B cell (primary cell): Measurements from ENCODE around the gene TDRD9. TPM values are rescaled to one million over a fixed set of nuclear protein-coding genes. Genes with fewer than 3 reads are reported as not detected.

Experiments used
- ATAC-seq: fragments of 200-7000 bp; cut with Tn5 transposase; one replicate; pipeline ENCODE4 v1.10.0; 2021; ENCODE audit warnings: low read depth, mild to moderate bottlenecking, moderate number of reproducible peaks, moderate library complexity
- CTCF ChIA-PET: fragments of 350-600 bp; sonication (Branson Sonifier 250); formaldehyde crosslinking; loops from one replicate; lab custom pipeline; 2021; ENCODE audit warnings: antibody characterized with exemption, inconsistent platforms; lab: Charles Lee
- POLR2A ChIA-PET: fragments of 350-600 bp; sonication (Branson Sonifier 250); formaldehyde crosslinking; loops from one replicate; lab custom pipeline; 2021; ENCODE audit warnings: antibody characterized with exemption; lab: Charles Lee
- DNase-seq: peaks from one replicate; pipeline ENCODE4 v3.0.0; 2013
- H2AFZ ChIP-seq: 2 replicates; pipeline ENCODE4 v1.6.1; 2012; ENCODE audit warnings: mild to moderate bottlenecking, low read depth, low read length; ENCODE audit not compliant: insufficient read depth, poor library complexity, severe bottlenecking
- H3K27ac ChIP-seq, 2 donors: 1 replicate in 1 of 2; 2 replicates in 1 of 2; pipeline ENCODE4 v1.5.1; 2012 to 2013; ENCODE audit warnings: low read length in 2 of 2, mild to moderate bottlenecking in 2 of 2, moderate library complexity in 1 of 2
- H3K27me3 ChIP-seq, 4 experiments: fragments of 200-600 bp in 1 of 4; sonication (generic) in 1 of 4; replicated peaks in 1 of 4; 1 replicate in 2 of 4; 2 replicates in 2 of 4; pipeline versions ENCODE4 v1.6.1 to v1.7.0; 2013 to 2016; ENCODE audit warnings: low read length in 3 of 4, mild to moderate bottlenecking in 2 of 4, mixed read lengths in 1 of 4, moderate library complexity in 1 of 4; ENCODE audit not compliant: insufficient read depth in 4 of 4, control insufficient read depth in 3 of 4; ENCODE audit errors: control extremely low read depth in 1 of 4
- H3K36me3 ChIP-seq, 2 experiments: replicated peaks in 1 of 2; 1 replicate in 1 of 2; 2 replicates in 1 of 2; pipeline versions ENCODE4 v1.6.1 to v1.7.1; 2013; ENCODE audit warnings: low read length in 1 of 2; ENCODE audit not compliant: insufficient read depth in 2 of 2, control insufficient read depth in 1 of 2; ENCODE audit errors: control extremely low read depth in 1 of 2, extremely low read depth in 1 of 2
- H3K4me1 ChIP-seq, 2 donors: fragments of 200-600 bp in 1 of 2; sonication (generic) in 1 of 2; 1 replicate in 1 of 2; 2 replicates in 1 of 2; pipeline versions ENCODE4 v1.5.1 to v1.6.1; 2013 to 2017; ENCODE audit warnings: low read length in 2 of 2; ENCODE audit not compliant: control insufficient read depth in 2 of 2, insufficient read depth in 2 of 2
- H3K4me2 ChIP-seq: replicated peaks from 2 replicates; pipeline ENCODE3; 2012; ENCODE audit warnings: mild to moderate bottlenecking, low read depth, low read length; ENCODE audit not compliant: poor library complexity, severe bottlenecking
- H3K4me3 ChIP-seq, 5 experiments: fragments of 200-600 bp in 1 of 5; sonication (generic) in 1 of 5; 1 replicate in 3 of 5; 2 replicates in 2 of 5; pipeline versions ENCODE4 v1.5.1 to v1.7.0; 2011 to 2016; ENCODE audit warnings: low read length in 4 of 5, mild to moderate bottlenecking in 4 of 5, low read depth in 2 of 5, control low read depth in 1 of 5, moderate library complexity in 1 of 5; ENCODE audit not compliant: insufficient read depth in 1 of 5; ENCODE audit errors: control extremely low read depth in 1 of 5, extremely low read depth in 1 of 5
- H3K79me2 ChIP-seq: fragments of 200-600 bp; sonication (generic); one replicate; pipeline ENCODE4 v1.6.0; 2016; ENCODE audit warnings: low read length; ENCODE audit not compliant: control insufficient read depth, insufficient read depth
- H3K9ac ChIP-seq: fragments of 200-600 bp; sonication (generic); 2 replicates; pipeline ENCODE4 v1.6.1; 2017; ENCODE audit warnings: mild to moderate bottlenecking, low read length, moderate library complexity
- H3K9me3 ChIP-seq, 3 donors: one replicate each; pipeline versions ENCODE4 v1.6.1 to v1.7.1; 2013; ENCODE audit warnings: low read length in 2 of 3; ENCODE audit not compliant: control insufficient read depth in 2 of 3, insufficient read depth in 1 of 3; ENCODE audit errors: control extremely low read depth in 1 of 3
- H4K20me1 ChIP-seq: 2 replicates; pipeline ENCODE4 v1.6.0; 2012; ENCODE audit warnings: mild to moderate bottlenecking, low read length; ENCODE audit not compliant: insufficient read depth, control insufficient read depth, poor library complexity, severe bottlenecking
- H3K27ac Mint-ChIP-seq: one replicate; pipeline ENCODE4 v1.8.0; 2021; ENCODE audit warnings: mixed read lengths
- H3K27me3 Mint-ChIP-seq: one replicate; pipeline ENCODE4 v1.8.0; 2021; ENCODE audit warnings: mixed read lengths
- H3K4me1 Mint-ChIP-seq: one replicate; pipeline ENCODE4 v1.8.0; 2021; ENCODE audit warnings: mixed read lengths
- H3K4me3 Mint-ChIP-seq: one replicate; pipeline ENCODE4 v1.8.0; 2021; ENCODE audit warnings: mixed read lengths
- H3K9me3 Mint-ChIP-seq: one replicate; pipeline ENCODE4 v1.8.0; 2022; ENCODE audit warnings: mixed read lengths; ENCODE audit not compliant: insufficient read depth
- CTCF ChIP-seq: fragments of 200-600 bp; IDR thresholded peaks from one replicate; pipeline ENCODE4 v1.8.0; 2022; ENCODE audit warnings: antibody characterized with exemption, mild to moderate bottlenecking
- EZH2 ChIP-seq: IDR thresholded peaks from 2 replicates; pipeline ENCODE4 v1.6.1; 2012; ENCODE audit warnings: borderline replicate concordance, low read depth, mild to moderate bottlenecking, moderate library complexity, low read length; ENCODE audit not compliant: insufficient read depth, poor library complexity, severe bottlenecking
- WGBS: methylation state at CpG from one replicate; pipeline ENCODE4 v1.1.5; 2013; ENCODE audit warnings: missing lambda C conversion rate; ENCODE audit not compliant: insufficient coverage; 5-methylcytosine and 5-hydroxymethylcytosine counted together
- intact Hi-C: fragments of 100-400 bp; cut with micrococcal nuclease; formaldehyde crosslinking; loops from one replicate; pipeline ENCODE4 v1.10.0; 2022
- polyA plus RNA-seq: library from polyadenylated mRNA; depleted of rRNA; stranded (reverse); fragments of >200 nt; gene quantifications from 2 replicates; pipeline ENCODE4 v1.2.3, GENCODE V29; 2012
- total RNA-seq, 2 donors: library from RNA; stranded (reverse); fragments of 120-200 nt in 1 of 2; gene quantifications; 1 replicate in 1 of 2; 2 replicates in 1 of 2; pipeline versions ENCODE4 v1.2.3 to v1.2.4, GENCODE V29; 2013 to 2022

TDRD9 gene
- total and polyA plus RNA-seq, 2 donors (not counting 1 experiment from before 2014, with no cell fraction given) = 1.1 to 2.4 TPM

GRCh38 chr14:104098272-104099095 lies 170.2 kb downstream of the TDRD9 start:
- Histone ChIP-seq H3K4me1 (peaks cover 0 to 6% of the 10 kb centered on the region in 2 donors), H3K4me2 (no peak overlapping the region), H3K4me3 (no peak overlapping the region), H3K27me3 (peaks cover 0 to 3% (median 0%) of the 10 kb centered on the region in 4 experiments), H2AFZ (no peak overlapping the region), H3K27ac (no peak overlapping the region), H3K36me3 (no peaks in the 10 kb centered on the region), H4K20me1 (no peaks in the 10 kb centered on the region), H3K9me3 (no peaks in the 10 kb centered on the region), H3K79me2 (no peaks in the 10 kb centered on the region), H3K9ac (no peak overlapping the region)
- WGBS = 84% methylated on average over 22 of the region's 25 CpGs
- Mint-ChIP-seq H3K27me3 (peaks cover 3% of the 10 kb centered on the region), H3K9me3 (no peaks in the 10 kb centered on the region), H3K4me3 (no peak overlapping the region), H3K27ac (no peak overlapping the region), H3K4me1 (peaks cover 7% of the 10 kb centered on the region)
- ATAC-seq (no peak), DNase-seq (no peak)
- CTCF ChIA-PET = interaction anchor here (0.6 kb wide), 1 partner anchor 23 kb away, joined by 3 read pairs; no protein-coding TSS in a partner anchor
- TF ChIP-seq EZH2 (no peak), CTCF (no peak)
- intact Hi-C loops = no loop called here
- POLR2A ChIA-PET = no interaction called here
